HG03432 (cell line): ENCODE measurements around the gene PRRT1B.

Experiments
- ATAC-seq: cut with Tn5 transposase; IDR thresholded peaks from one replicate; pipeline ENCODE4 v1.9.1; 2021; ENCODE audit warnings: mild to moderate bottlenecking, moderate library complexity; ENCODE audit not compliant: unreplicated experiment

The PRRT1B gene

GRCh38 chr9:131522257-131523085 lies 22.9 kb upstream of the PRRT1B start:
- ATAC-seq: no peak

- no peak for ATAC-seq
These were observed 22.3 kb upstream of the PRRT1B start for GRCh38 chr9:131523086-131523388.

GRCh38 chr9:131523451-131524435 lies 21.6 kb upstream of the PRRT1B start:
- ATAC-seq: no peak

- ATAC-seq: no peak
These were observed 20.5 kb upstream of the PRRT1B start for GRCh38 chr9:131524665-131525315.

- no peak for ATAC-seq
These were observed 19.4 kb upstream of the PRRT1B start for GRCh38 chr9:131525643-131526565.

- no peak for ATAC-seq
These were observed 17.1 kb upstream of the PRRT1B start for GRCh38 chr9:131528186-131528585.

GRCh38 chr9:131528886-131529505 lies 16.3 kb upstream of the PRRT1B start:
- ATAC-seq: no peak

GRCh38 chr9:131529597-131530545 lies 15.5 kb upstream of the PRRT1B start:
- ATAC-seq: peak; percentile 4

- peak; percentile 30 for ATAC-seq
These were observed 14.8 kb upstream of the PRRT1B start for GRCh38 chr9:131530546-131530919.

- peak; percentile 88 for ATAC-seq
These were observed 14.1 kb upstream of the PRRT1B start, which contains the start of gene UCK1 for GRCh38 chr9:131530920-131531832. UCK1 (minus strand) TSS chr9:131531263; CDS start chr9:131531174, 89 bp downstream.

- ATAC-seq: no peak
These were observed 10.5 kb upstream of the PRRT1B start for GRCh38 chr9:131534721-131535237.

GRCh38 chr9:131537946-131538345 lies 7.4 kb upstream of the PRRT1B start:
- no peak for ATAC-seq

GRCh38 chr9:131539223-131539923 lies 6.0 kb upstream of the PRRT1B start:
- no peak for ATAC-seq

- no peak for ATAC-seq
These were observed 2.2 kb upstream of the PRRT1B start for GRCh38 chr9:131543141-131543540.

- ATAC-seq: no peak
These were observed 538 bp downstream of the PRRT1B start for GRCh38 chr9:131545786-131546335.

- ATAC-seq: no peak
These were observed 1.2 kb downstream of the PRRT1B start for GRCh38 chr9:131546336-131547084.
